Activated CD4-positive, alpha-beta memory T cell treated with anti-CD3 and anti-CD28 coated beads for 36 hours (primary cell): ENCODE results near the gene RAB3IL1. TPM values are rescaled to one million over a fixed set of nuclear protein-coding genes. Genes with fewer than 3 reads are reported as not detected.
"Not testable (repeated sequence)": the region's sequence is repeated elsewhere in the genome, so short reads cannot be mapped to it uniquely, and the experiment has no call there.

ENCODE experiments used
- CTCF ChIA-PET: fragments of 350-600 bp; sonication (Branson Sonifier 250); formaldehyde crosslinking; loops from one replicate; lab custom pipeline; 2021; ENCODE audit warnings: antibody characterized with exemption, inconsistent platforms; lab: Charles Lee
- POLR2A ChIA-PET: fragments of 350-600 bp; sonication (Branson Sonifier 250); formaldehyde crosslinking; loops from one replicate; lab custom pipeline; 2021; ENCODE audit warnings: antibody characterized with exemption; lab: Charles Lee
- DNase-seq: peaks from one replicate; pipeline ENCODE4 v3.0.0-alpha.2; 2020
- H3K27ac Mint-ChIP-seq: one replicate; pipeline ENCODE4 v1.8.0; 2021; ENCODE audit warnings: mixed read lengths
- H3K27me3 Mint-ChIP-seq: one replicate; pipeline ENCODE4 v1.8.0; 2021; ENCODE audit warnings: mixed read lengths
- H3K36me3 Mint-ChIP-seq: one replicate; pipeline ENCODE4 v1.8.0; 2021; ENCODE audit warnings: mixed read lengths
- H3K4me1 Mint-ChIP-seq: one replicate; pipeline ENCODE4 v1.8.0; 2021; ENCODE audit warnings: low read depth, mixed read lengths
- H3K4me3 Mint-ChIP-seq: one replicate; pipeline ENCODE4 v1.8.0; 2021; ENCODE audit warnings: mild to moderate bottlenecking, mixed read lengths
- H3K9me3 Mint-ChIP-seq: one replicate; pipeline ENCODE4 v1.8.0; 2021; ENCODE audit warnings: mixed read lengths
- intact Hi-C: fragments of 100-400 bp; cut with micrococcal nuclease; formaldehyde crosslinking; loops from one replicate; pipeline ENCODE4 v1.15.1; 2023
- total RNA-seq, 2 experiments: library from RNA; stranded (reverse); gene quantifications; one replicate each; pipeline ENCODE4 v1.2.3, GENCODE V29; 2021

Gene RAB3IL1
- total RNA-seq, 2 experiments from 2014 or later = 0.10 to 0.21 TPM

DNA sequence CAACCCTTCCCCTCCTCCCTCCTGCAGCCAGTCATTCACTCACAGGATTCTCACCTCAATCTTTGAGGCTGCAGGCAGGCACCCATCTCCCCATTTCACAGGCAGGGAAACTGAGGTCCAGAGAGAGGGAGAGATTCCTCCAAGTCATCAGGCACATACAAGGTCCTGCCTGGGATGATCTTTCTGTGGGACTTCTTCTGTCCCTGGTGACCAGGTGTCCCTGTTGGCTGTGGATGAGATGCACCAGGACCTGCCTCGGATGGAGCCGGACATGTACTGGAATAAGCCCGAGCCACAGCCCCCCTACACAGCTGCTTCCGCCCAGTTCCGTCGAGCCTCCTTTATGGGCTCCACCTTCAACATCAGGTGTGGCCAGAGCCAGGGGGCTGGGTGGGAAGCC is 42.3 kb upstream of the RAB3IL1 start:
- H3K27me3 Mint-ChIP-seq = peaks cover 8% of the 10 kb centered on the region
- intact Hi-C loops = no loop called here
- no peak overlapping the region for H3K27ac Mint-ChIP-seq
- DNase-seq = peak; percentile 6
- H3K36me3 Mint-ChIP-seq = peaks cover 21% of the 10 kb centered on the region
- no peak overlapping the region for H3K4me3 Mint-ChIP-seq
- H3K4me1 Mint-ChIP-seq = peaks cover 34% of the 10 kb centered on the region
- no peaks in the 10 kb centered on the region for H3K9me3 Mint-ChIP-seq
- ChIA-PET POLR2A (interaction anchor here (1.3 kb wide), 1 partner anchor 9 kb away, joined by 4 read pairs; no protein-coding TSS in a partner anchor), CTCF (interaction anchor here (0.8 to 3.1 kb wide), 4 partner anchors 12 to 148 kb away, joined by 3 to 11 read pairs (median 6); no protein-coding TSS in a partner anchor)

- DNase-seq = peak; percentile 7
- ChIA-PET POLR2A (interaction anchor here (1.3 kb wide), 1 partner anchor 8 kb away, joined by 4 read pairs; no protein-coding TSS in a partner anchor), CTCF (interaction anchor here (3.1 kb wide), 1 partner anchor 11 kb away, joined by 11 read pairs; no protein-coding TSS in a partner anchor)
Measured at GRCh38 chr11:61959114-61959513, 41.7 kb upstream of the RAB3IL1 start.

GRCh38 chr11:61958590-61958989 is 41.2 kb upstream of the RAB3IL1 start:
- peak; percentile 3 for DNase-seq
- Mint-ChIP-seq H3K27ac (peak overlapping the region; percentile 36), H3K36me3 (peaks cover 10% of the 10 kb centered on the region), H3K4me3 (no peak overlapping the region), H3K4me1 (peaks cover 24% of the 10 kb centered on the region), H3K9me3 (no peaks in the 10 kb centered on the region), H3K27me3 (peaks cover 9% of the 10 kb centered on the region)
- ChIA-PET POLR2A (no interaction called here), CTCF (interaction anchor here (1.2 to 3.1 kb wide), 2 partner anchors 11 to 123 kb away, joined by 7 to 11 read pairs; no protein-coding TSS in a partner anchor)
- intact Hi-C loops = no loop called here

More at GRCh38 chr11:61959114-61959513, 41.7 kb upstream of the RAB3IL1 start:
- intact Hi-C loops = no loop called here
- peaks cover 29% of the 10 kb centered on the region for H3K4me1 Mint-ChIP-seq
- no peaks in the 10 kb centered on the region for H3K9me3 Mint-ChIP-seq
- H3K27me3 Mint-ChIP-seq = peaks cover 9% of the 10 kb centered on the region
- H3K36me3 Mint-ChIP-seq = peaks cover 16% of the 10 kb centered on the region
- H3K27ac Mint-ChIP-seq = no peak overlapping the region
- no peak overlapping the region for H3K4me3 Mint-ChIP-seq

DNA sequence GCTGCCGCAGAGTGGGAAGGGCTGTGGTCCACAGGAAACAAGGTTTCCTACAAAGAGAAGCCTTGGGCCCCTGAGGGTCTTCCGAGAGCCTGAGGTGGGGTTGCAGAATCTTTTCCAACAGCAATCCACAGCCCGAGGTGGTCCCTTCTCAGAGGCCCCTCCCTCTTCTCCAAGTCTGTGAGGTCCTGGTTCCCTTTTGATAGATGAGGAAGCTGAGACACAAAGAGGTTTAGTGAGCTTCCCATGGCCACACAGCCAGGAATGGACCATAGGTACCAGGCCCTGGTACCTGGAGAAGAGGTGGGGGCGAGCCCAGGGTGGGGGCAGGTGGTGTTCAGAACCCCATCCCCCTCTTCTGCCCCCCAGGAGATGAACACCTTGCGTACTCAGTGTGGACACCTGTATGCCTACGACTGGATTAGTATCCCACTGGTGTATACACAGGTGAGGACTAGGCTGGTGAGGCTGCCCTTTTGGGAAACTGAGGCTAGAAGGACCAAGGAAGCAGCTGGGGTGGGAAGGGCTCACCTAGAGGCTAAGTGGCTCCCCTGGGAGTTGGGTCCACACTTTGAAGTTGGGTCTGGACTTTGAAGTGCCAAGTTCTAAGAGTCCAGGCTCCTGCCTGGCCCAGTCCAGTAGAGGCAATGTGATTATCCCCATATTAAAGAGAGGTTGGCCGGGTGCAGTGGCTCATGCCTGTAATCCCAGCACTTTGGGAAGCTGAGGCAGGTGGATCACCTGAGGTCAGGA is 39.8 kb upstream of the RAB3IL1 start:
- H3K27me3 Mint-ChIP-seq = peaks cover 9% of the 10 kb centered on the region
- ChIA-PET POLR2A (interaction anchor here (0.6 kb wide), 1 partner anchor 10 kb away, joined by 3 read pairs; no protein-coding TSS in a partner anchor), CTCF (interaction anchor here (1.2 kb wide), 1 partner anchor 125 kb away, joined by 7 read pairs; no protein-coding TSS in a partner anchor)
- peak; percentile 4 for DNase-seq
- peaks cover 13% of the 10 kb centered on the region for H3K4me1 Mint-ChIP-seq
- no peaks in the 10 kb centered on the region for H3K36me3 Mint-ChIP-seq
- H3K9me3 Mint-ChIP-seq = no peaks in the 10 kb centered on the region
- intact Hi-C loops = no loop called here
- H3K4me3 Mint-ChIP-seq = no peak overlapping the region
- no peak overlapping the region for H3K27ac Mint-ChIP-seq

DNA sequence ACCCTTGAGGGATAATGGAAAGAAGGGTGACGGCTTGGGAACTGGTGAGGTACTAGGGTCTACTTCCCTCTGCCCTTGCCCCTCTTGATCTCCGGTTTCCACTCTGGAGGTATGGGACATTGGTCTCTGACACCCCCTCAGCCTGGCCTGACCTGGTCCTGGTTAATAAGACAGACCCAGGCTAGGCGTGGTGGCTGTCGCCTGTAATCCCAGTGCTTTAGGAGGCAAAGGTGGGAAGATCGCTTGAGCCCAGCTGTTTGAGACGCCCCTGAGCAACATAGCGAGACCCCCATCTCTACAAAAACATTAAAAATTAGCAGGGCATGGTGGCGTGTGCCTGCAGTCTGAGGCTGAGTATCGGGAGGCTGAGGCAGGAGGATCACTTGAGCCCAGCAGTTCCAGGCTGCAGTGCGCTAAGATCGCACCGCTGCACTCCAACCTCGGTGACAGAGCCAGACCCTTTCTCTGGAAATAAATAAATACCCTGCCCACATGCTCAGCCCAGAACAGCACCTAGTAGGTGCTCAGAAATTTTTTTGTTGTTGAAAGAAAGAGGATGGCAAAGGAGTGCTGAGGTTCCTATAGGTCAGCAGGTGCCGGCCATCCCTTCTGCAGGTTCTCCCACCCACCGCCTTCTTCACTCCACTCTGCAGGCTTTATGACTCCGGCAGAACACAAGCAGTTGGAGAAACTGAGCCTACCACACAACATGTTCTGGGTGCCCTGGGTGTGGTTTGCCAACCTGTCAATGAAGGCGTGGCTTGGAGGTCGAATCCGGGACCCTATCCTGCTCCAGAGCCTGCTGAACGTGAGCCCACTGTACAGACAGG is 39.0 kb upstream of the RAB3IL1 start:
- CTCF ChIA-PET = no interaction called here
- intact Hi-C loops = no loop called here
- Mint-ChIP-seq H3K36me3 (no peaks in the 10 kb centered on the region), H3K27me3 (peaks cover 9% of the 10 kb centered on the region), H3K4me1 (peaks cover 13% of the 10 kb centered on the region), H3K4me3 (no peak overlapping the region), H3K27ac (no peak overlapping the region), H3K9me3 (no peaks in the 10 kb centered on the region)
- no peak for DNase-seq
- POLR2A ChIA-PET = interaction anchor here (0.6 kb wide), 1 partner anchor 10 kb away, joined by 3 read pairs; no protein-coding TSS in a partner anchor

- intact Hi-C loops = no loop called here
- Mint-ChIP-seq H3K4me1 (peaks cover 13% of the 10 kb centered on the region), H3K4me3 (no peak overlapping the region), H3K27ac (no peak overlapping the region), H3K9me3 (no peaks in the 10 kb centered on the region), H3K36me3 (no peaks in the 10 kb centered on the region), H3K27me3 (peaks cover 9% of the 10 kb centered on the region)
- peak; percentile 48 for DNase-seq
- POLR2A ChIA-PET = no interaction called here
- CTCF ChIA-PET = interaction anchor here (1.1 kb wide), 2 partner anchors 9 to 126 kb away, joined by 5 to 12 read pairs; no protein-coding TSS in a partner anchor
Measured at GRCh38 chr11:61955422-61956135, 38.2 kb upstream of the RAB3IL1 start.

GRCh38 chr11:61954851-61955421 is 37.6 kb upstream of the RAB3IL1 start:
- no peak overlapping the region for H3K4me3 Mint-ChIP-seq
- peaks cover 13% of the 10 kb centered on the region for H3K4me1 Mint-ChIP-seq
- intact Hi-C loops = no loop called here
- ChIA-PET POLR2A (no interaction called here), CTCF (interaction anchor here (1.1 kb wide), 2 partner anchors 8 to 127 kb away, joined by 5 to 12 read pairs; no protein-coding TSS in a partner anchor)
- H3K36me3 Mint-ChIP-seq = no peaks in the 10 kb centered on the region
- H3K27me3 Mint-ChIP-seq = peaks cover 9% of the 10 kb centered on the region
- no peaks in the 10 kb centered on the region for H3K9me3 Mint-ChIP-seq
- DNase-seq = no peak
- no peak overlapping the region for H3K27ac Mint-ChIP-seq

DNA sequence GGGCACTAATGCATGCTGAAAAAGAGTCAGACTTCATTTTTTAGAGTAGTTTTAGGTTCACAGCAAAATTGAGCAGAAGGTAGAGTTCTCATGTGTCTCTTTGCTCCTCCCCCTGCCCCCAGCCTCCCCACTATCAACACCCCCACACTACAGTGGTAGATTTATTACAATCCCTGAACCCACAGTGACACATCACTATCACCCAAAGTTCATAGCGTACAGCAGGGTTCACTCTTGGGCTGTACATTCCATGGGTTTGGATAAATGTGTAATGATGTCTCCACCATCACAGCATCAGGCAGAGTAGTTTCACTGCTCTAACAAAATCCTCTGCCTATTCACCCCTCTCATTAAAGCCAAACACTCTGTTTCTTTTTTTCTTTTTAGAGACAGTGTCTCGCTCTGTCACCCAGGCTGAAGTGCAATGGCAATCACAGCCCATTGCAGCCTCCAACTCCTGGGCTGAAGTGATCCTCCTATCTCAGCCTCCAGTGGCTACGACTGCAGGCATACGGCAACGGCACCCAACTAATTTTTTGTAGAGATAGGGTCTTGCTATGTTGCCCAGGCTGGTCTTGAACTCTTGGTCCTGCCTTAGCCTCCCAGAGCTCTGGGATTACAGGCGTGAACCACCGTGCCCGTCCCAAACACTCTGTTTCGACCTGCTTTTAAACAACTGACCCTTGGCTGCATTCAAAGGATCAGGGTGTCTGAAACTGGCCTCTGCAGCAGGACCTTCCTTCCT is 36.9 kb upstream of the RAB3IL1 start:
- CTCF ChIA-PET = interaction anchor here (1.1 kb wide), 2 partner anchors 8 to 128 kb away, joined by 5 to 12 read pairs; no protein-coding TSS in a partner anchor
- Mint-ChIP-seq H3K36me3 (no peaks in the 10 kb centered on the region), H3K4me1 (peaks cover 13% of the 10 kb centered on the region), H3K27me3 (peaks cover 10% of the 10 kb centered on the region), H3K4me3 (no peak overlapping the region), H3K27ac (no peak overlapping the region), H3K9me3 (no peaks in the 10 kb centered on the region)
- intact Hi-C loops = no loop called here
- POLR2A ChIA-PET = no interaction called here
- DNase-seq = no peak

GRCh38 chr11:61953632-61954031 is 36.3 kb upstream of the RAB3IL1 start:
- intact Hi-C loops, H3K27ac Mint-ChIP-seq, H3K36me3 Mint-ChIP-seq, POLR2A ChIA-PET, H3K4me1 Mint-ChIP-seq, H3K4me3 Mint-ChIP-seq, H3K9me3 Mint-ChIP-seq, DNase-seq: not testable (repeated sequence)
- peaks cover 10% of the 10 kb centered on the region for H3K27me3 Mint-ChIP-seq
- CTCF ChIA-PET = interaction anchor here (1.0 kb wide), 1 partner anchor 156 kb away, joined by 3 read pairs; no protein-coding TSS in a partner anchor

DNA sequence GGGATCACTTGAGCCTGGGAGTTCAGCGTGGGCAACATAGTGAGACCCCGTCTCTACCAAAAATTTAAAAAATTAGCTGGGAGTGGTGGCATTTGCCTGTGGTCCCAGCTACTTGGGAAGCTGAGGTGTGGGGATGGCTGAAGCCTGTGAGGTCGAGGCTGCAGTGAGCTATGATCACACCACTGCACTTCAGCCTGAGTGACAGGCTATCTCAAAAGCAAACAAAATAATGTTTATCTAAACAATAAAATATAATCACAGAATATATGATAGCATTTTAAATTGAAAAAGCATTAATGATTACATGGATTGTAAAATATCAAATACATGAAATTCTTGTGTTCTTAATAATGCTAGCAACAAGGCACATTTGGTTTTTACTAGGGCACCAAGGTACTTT is 35.5 kb upstream of the RAB3IL1 start:
- intact Hi-C loops = no loop called here
- no peak for DNase-seq
- Mint-ChIP-seq H3K9me3 (no peaks in the 10 kb centered on the region), H3K36me3 (no peaks in the 10 kb centered on the region), H3K4me3 (no peak overlapping the region), H3K27me3 (peaks cover 10% of the 10 kb centered on the region), H3K4me1 (peaks cover 7% of the 10 kb centered on the region), H3K27ac (no peak overlapping the region)
- ChIA-PET CTCF (interaction anchor here (0.7 to 1.1 kb wide), 4 partner anchors 82 to 616 kb away, joined by 3 to 6 read pairs (median 3); no protein-coding TSS in a partner anchor), POLR2A (no interaction called here)
